Mucosa of stomach (tissue), 1 donor: Measurements from ENCODE around the gene ERBIN.
"Not testable (repeated sequence)": the region's sequence is repeated elsewhere in the genome, so short reads cannot be mapped to it uniquely, and the experiment has no call there.

Experiments used
- H3K27me3 ChIP-seq: one replicate; pipeline ENCODE4 v1.7.0; 2013; ENCODE audit warnings: mild to moderate bottlenecking, low read length; ENCODE audit not compliant: control insufficient read depth, insufficient read depth
- H3K36me3 ChIP-seq: one replicate; pipeline ENCODE4 v1.7.0; 2013; ENCODE audit warnings: low read length; ENCODE audit not compliant: control insufficient read depth, insufficient read depth
- H3K4me1 ChIP-seq: one replicate; pipeline ENCODE4 v1.7.0; 2013; ENCODE audit warnings: mild to moderate bottlenecking, low read length; ENCODE audit not compliant: control insufficient read depth, insufficient read depth
- H3K4me3 ChIP-seq: one replicate; pipeline ENCODE4 v1.7.0; 2013; ENCODE audit warnings: low read length
- H3K9ac ChIP-seq: one replicate; pipeline ENCODE4 v1.7.0; 2013; ENCODE audit warnings: mild to moderate bottlenecking, low read length, moderate library complexity
- H3K9me3 ChIP-seq: one replicate; pipeline ENCODE4 v1.7.0; 2013; ENCODE audit warnings: mild to moderate bottlenecking, low read length, moderate library complexity; ENCODE audit not compliant: control insufficient read depth
- donor health status: Pancreatic carcinoma.

ERBIN gene

GRCh38 chr5:65926276-65926783, at the start of gene ERBIN:
Gene ERBIN, plus strand, starts transcription at chr5:65926575. Its CDS starts 66,144 bp downstream, at chr5:65992719.
- Histone ChIP-seq H3K9ac (peak within 1 kb of the TSS; percentile 98), H3K27me3 (no peaks in the 10 kb centered on the region), H3K4me3 (peak within 1 kb of the TSS; percentile 89), H3K4me1 (peaks cover 6% of the 10 kb centered on the region), H3K9me3 (no peaks in the 10 kb centered on the region), H3K36me3 (no peaks in the 10 kb centered on the region)

GRCh38 chr5:65876970-65877369, 49.4 kb upstream of the ERBIN start:
- H3K4me3 ChIP-seq: no peak overlapping the region
- H3K9me3 ChIP-seq: no peaks in the 10 kb centered on the region
- no peaks in the 10 kb centered on the region for H3K4me1 ChIP-seq
- peaks cover 11% of the 10 kb centered on the region for H3K27me3 ChIP-seq
- H3K36me3 ChIP-seq: no peaks in the 10 kb centered on the region
- no peak overlapping the region for H3K9ac ChIP-seq

GRCh38 chr5:65879668-65880256, 46.6 kb upstream of the ERBIN start:
- H3K4me1 ChIP-seq: not testable (repeated sequence)
- peaks cover 30% of the 10 kb centered on the region for H3K27me3 ChIP-seq

GRCh38 chr5:65880496-65881072, 45.8 kb upstream of the ERBIN start:
- Histone ChIP-seq H3K27me3 (peaks cover 25% of the 10 kb centered on the region), H3K36me3 (no peaks in the 10 kb centered on the region), H3K4me3 (no peak overlapping the region), H3K4me1 (no peaks in the 10 kb centered on the region), H3K9me3 (no peaks in the 10 kb centered on the region), H3K9ac (no peak overlapping the region)

More at GRCh38 chr5:65879668-65880256, 46.6 kb upstream of the ERBIN start:
- not testable (repeated sequence) for H3K36me3 ChIP-seq, H3K4me3 ChIP-seq, H3K9me3 ChIP-seq, H3K9ac ChIP-seq

- no peaks in the 10 kb centered on the region for H3K4me1 ChIP-seq
- H3K9ac ChIP-seq: no peak overlapping the region
- no peaks in the 10 kb centered on the region for H3K9me3 ChIP-seq
- H3K4me3 ChIP-seq: no peak overlapping the region
- H3K27me3 ChIP-seq: peaks cover 33% of the 10 kb centered on the region
- no peaks in the 10 kb centered on the region for H3K36me3 ChIP-seq
Observed at GRCh38 chr5:65882278-65882677, 44.1 kb upstream of the ERBIN start.

GRCh38 chr5:65883461-65883860, 42.9 kb upstream of the ERBIN start:
- Histone ChIP-seq H3K9me3 (no peaks in the 10 kb centered on the region), H3K4me3 (no peak overlapping the region), H3K36me3 (no peaks in the 10 kb centered on the region), H3K9ac (no peak overlapping the region), H3K27me3 (peaks cover 29% of the 10 kb centered on the region), H3K4me1 (no peaks in the 10 kb centered on the region)

- Histone ChIP-seq H3K27me3 (peaks cover 29% of the 10 kb centered on the region), H3K4me3 (no peak overlapping the region), H3K36me3 (no peaks in the 10 kb centered on the region), H3K9ac (no peak overlapping the region), H3K4me1 (no peaks in the 10 kb centered on the region), H3K9me3 (no peaks in the 10 kb centered on the region)
Observed at GRCh38 chr5:65886387-65886786, 40.0 kb upstream of the ERBIN start.

- H3K27me3 ChIP-seq, H3K36me3 ChIP-seq, H3K9ac ChIP-seq, H3K9me3 ChIP-seq, H3K4me1 ChIP-seq, H3K4me3 ChIP-seq: not testable (repeated sequence)
Observed at GRCh38 chr5:65892024-65892423, 34.4 kb upstream of the ERBIN start.

- no peaks in the 10 kb centered on the region for H3K27me3 ChIP-seq
- no peaks in the 10 kb centered on the region for H3K4me1 ChIP-seq
- no peak overlapping the region for H3K9ac ChIP-seq
- no peak overlapping the region for H3K4me3 ChIP-seq
- no peaks in the 10 kb centered on the region for H3K9me3 ChIP-seq
- no peaks in the 10 kb centered on the region for H3K36me3 ChIP-seq
Observed at GRCh38 chr5:65892801-65893200, 33.6 kb upstream of the ERBIN start.

- H3K9ac ChIP-seq: no peak overlapping the region
- H3K9me3 ChIP-seq: no peaks in the 10 kb centered on the region
- H3K36me3 ChIP-seq: no peaks in the 10 kb centered on the region
- H3K27me3 ChIP-seq: no peaks in the 10 kb centered on the region
- no peaks in the 10 kb centered on the region for H3K4me1 ChIP-seq
- no peak overlapping the region for H3K4me3 ChIP-seq
Observed at GRCh38 chr5:65893749-65894430, 32.5 kb upstream of the ERBIN start.

- Histone ChIP-seq H3K4me3 (no peak overlapping the region), H3K27me3 (no peaks in the 10 kb centered on the region), H3K9ac (no peak overlapping the region), H3K4me1 (no peaks in the 10 kb centered on the region), H3K9me3 (no peaks in the 10 kb centered on the region), H3K36me3 (no peaks in the 10 kb centered on the region)
Observed at GRCh38 chr5:65895891-65896290, 30.5 kb upstream of the ERBIN start.

GRCh38 chr5:65900746-65901145, 25.6 kb upstream of the ERBIN start:
- Histone ChIP-seq H3K9ac (no peak overlapping the region), H3K36me3 (no peaks in the 10 kb centered on the region), H3K9me3 (no peaks in the 10 kb centered on the region), H3K27me3 (no peaks in the 10 kb centered on the region), H3K4me1 (no peaks in the 10 kb centered on the region), H3K4me3 (no peak overlapping the region)
